Measurements from ENCODE around the gene DNM3. TPM values are rescaled to one million over a fixed set of nuclear protein-coding genes. Genes with fewer than 3 reads are reported as not detected.
"Not testable (repeated sequence)": the region's sequence is repeated elsewhere in the genome, so short reads cannot be mapped to it uniquely, and the experiment has no call there.

The DNM3 gene
- total RNA-seq, 1 donor from 2014 or later, result 16.4 TPM

GRCh38 chr1:172423336-172423735, 582.0 kb downstream of the DNM3 start:
- intact Hi-C loops (cut with DNase I), result no loop called here
- DNase-seq (ENCODE audit: low spot score) (no peak), ATAC-seq (no peak)

GRCh38 chr1:172425339-172425738, 584.0 kb downstream of the DNM3 start:
- ATAC-seq (no peak), DNase-seq (ENCODE audit: low spot score) (no peak)
- intact Hi-C loops (cut with DNase I), result no loop called here

GRCh38 chr1:172427191-172427590, 585.9 kb downstream of the DNM3 start:
- intact Hi-C loops (cut with DNase I), result no loop called here

GRCh38 chr1:172429331-172430127, 588.2 kb downstream of the DNM3 start:
- ATAC-seq (peak; percentile 67), DNase-seq (ENCODE audit: low spot score) (no peak)
- intact Hi-C loops (cut with DNase I), result no loop called here

More at GRCh38 chr1:172427191-172427590, 585.9 kb downstream of the DNM3 start:
- ATAC-seq, result no peak
- no peak for DNase-seq (ENCODE audit: low spot score)

GRCh38 chr1:172430128-172430454, 588.8 kb downstream of the DNM3 start:
- DNase-seq (ENCODE audit: low spot score) (no peak), ATAC-seq (no peak)
- intact Hi-C loops (cut with DNase I), result no loop called here

- no peak for ATAC-seq
- DNase-seq (ENCODE audit: low spot score), result no peak
These were observed 589.9 kb downstream of the DNM3 start for GRCh38 chr1:172431204-172431603.

GRCh38 chr1:172431721-172432192, 590.5 kb downstream of the DNM3 start:
- DNase-seq (ENCODE audit: low spot score), result no peak
- intact Hi-C loops (cut with DNase I), result no loop called here
- no peak for ATAC-seq

More at GRCh38 chr1:172431204-172431603, 589.9 kb downstream of the DNM3 start:
- intact Hi-C loops (cut with DNase I), result no loop called here

- DNase-seq (ENCODE audit: low spot score); intact Hi-C loops (cut with DNase I); ATAC-seq: not testable (repeated sequence)
These were observed 595.9 kb downstream of the DNM3 start for GRCh38 chr1:172437183-172437582.

- intact Hi-C loops (cut with DNase I), result no loop called here
- no peak for DNase-seq (ENCODE audit: low spot score)
- ATAC-seq, result no peak
These were observed 601.1 kb downstream of the DNM3 start for GRCh38 chr1:172442404-172442803.

- ATAC-seq (no peak), DNase-seq (ENCODE audit: low spot score) (no peak)
- intact Hi-C loops (cut with DNase I), result no loop called here
These were observed 601.7 kb downstream of the DNM3 start for GRCh38 chr1:172442843-172443565.

- intact Hi-C loops (cut with DNase I), result no loop called here
- peak; percentile 99 for ATAC-seq
These were observed 602.6 kb downstream of the DNM3 start, which contains the start of gene PIGC for GRCh38 chr1:172443666-172444453. Gene PIGC, minus strand, starts transcription at chr1:172444069. Its CDS starts 1,447 bp downstream, at chr1:172442622.

GRCh38 chr1:172446547-172446946, 605.2 kb downstream of the DNM3 start:
- intact Hi-C loops (cut with DNase I), result no loop called here
- DNase-seq (ENCODE audit: low spot score) (no peak), ATAC-seq (no peak)

More at GRCh38 chr1:172443666-172444453, 602.6 kb downstream of the DNM3 start, which contains the start of gene PIGC:
- DNase-seq (ENCODE audit: low spot score), result peak; percentile 96

GRCh38 chr1:172447641-172448040, 606.3 kb downstream of the DNM3 start:
- DNase-seq (ENCODE audit: low spot score) (no peak), ATAC-seq (no peak)
- intact Hi-C loops (cut with DNase I), result no loop called here

- DNase-seq (ENCODE audit: low spot score), result no peak
- intact Hi-C loops (cut with DNase I), result no loop called here
These were observed 607.8 kb downstream of the DNM3 start for GRCh38 chr1:172448995-172449584.

GRCh38 chr1:172449585-172450523, 608.6 kb downstream of the DNM3 start:
- intact Hi-C loops (cut with DNase I), result no loop called here
- ATAC-seq (peak; percentile 93), DNase-seq (ENCODE audit: low spot score) (peak; percentile 71)

More at GRCh38 chr1:172448995-172449584, 607.8 kb downstream of the DNM3 start:
- no peak for ATAC-seq

- intact Hi-C loops (cut with DNase I), result no loop called here
- peak; percentile 7 for ATAC-seq
- DNase-seq (ENCODE audit: low spot score), result no peak
These were observed 609.2 kb downstream of the DNM3 start for GRCh38 chr1:172450524-172450885.

GRCh38 chr1:172451002-172451443, 609.7 kb downstream of the DNM3 start:
- intact Hi-C loops (cut with DNase I), result no loop called here
- ATAC-seq (no peak), DNase-seq (ENCODE audit: low spot score) (no peak)
